Caco-2 (cell line): ENCODE data around the gene EVC2. TPM values are rescaled to one million over a fixed set of nuclear protein-coding genes. Genes with fewer than 3 reads are reported as not detected.
A peak's percentile ranks its signal among the peaks of the same experiment; 100 is the strongest.

Source experiments
- BruUV-seq: library from RNA; stranded (reverse); fragments of 400-500 nt; replicated peaks from 2 replicates; lab custom pipeline; 2021; lab: Mats Ljungman, UMichigan
- CTCF ChIA-PET: fragments of 300-600 bp; sonication (Branson Sonifier 250); formaldehyde crosslinking; loops from one replicate; lab custom pipeline; 2022; ENCODE audit warnings: antibody characterized with exemption; lab: Charles Lee
- POLR2A ChIA-PET: fragments of 300-600 bp; sonication (Branson Sonifier 250); formaldehyde crosslinking; loops from one replicate; lab custom pipeline; 2022; ENCODE audit warnings: antibody characterized with exemption; lab: Charles Lee
- DNase-seq, 2 experiments: peaks; one replicate each; pipeline versions ENCODE4 v3.0.0 to v3.0.0-alpha.2; 2020 to 2022
- H3K27me3 ChIP-seq: replicated peaks from 2 replicates; pipeline ENCODE4 v1.6.0; 2011; ENCODE audit warnings: low read length; ENCODE audit not compliant: control insufficient read depth, insufficient read depth
- H3K36me3 ChIP-seq: 2 replicates; pipeline ENCODE4 v1.5.1; 2011; ENCODE audit warnings: low read length; ENCODE audit not compliant: control insufficient read depth, insufficient read depth
- H3K4me1 ChIP-seq: fragments of 250-450 bp; sonication (Bioruptor Pico); 2 replicates; pipeline ENCODE4 v1.5.1; 2020; ENCODE audit warnings: mild to moderate bottlenecking
- H3K4me3 ChIP-seq: 2 replicates; pipeline ENCODE4 v1.5.1; 2011; ENCODE audit warnings: low read depth, mild to moderate bottlenecking, control low read depth, low read length
- H3K9me3 ChIP-seq: fragments of 250-450 bp; sonication (Bioruptor Pico); 2 replicates; pipeline ENCODE4 v1.5.1; 2020; ENCODE audit warnings: mild to moderate bottlenecking, moderate library complexity
- H3K27ac Mint-ChIP-seq: one replicate; pipeline ENCODE4 v1.8.0; 2022; ENCODE audit warnings: mixed read lengths; ENCODE audit not compliant: unreplicated experiment
- H3K27me3 Mint-ChIP-seq: one replicate; pipeline ENCODE4 v1.8.0; 2022; ENCODE audit warnings: mixed read lengths; ENCODE audit not compliant: insufficient read depth, unreplicated experiment
- H3K36me3 Mint-ChIP-seq: one replicate; pipeline ENCODE4 v1.8.0; 2022; ENCODE audit warnings: mild to moderate bottlenecking, mixed read lengths; ENCODE audit not compliant: insufficient read depth, unreplicated experiment
- H3K4me1 Mint-ChIP-seq: one replicate; pipeline ENCODE4 v1.8.0; 2022; ENCODE audit warnings: low read depth, mixed read lengths; ENCODE audit not compliant: unreplicated experiment
- H3K4me3 Mint-ChIP-seq: one replicate; pipeline ENCODE4 v1.8.0; 2022; ENCODE audit warnings: mild to moderate bottlenecking, moderate library complexity, mixed read lengths; ENCODE audit not compliant: unreplicated experiment
- H3K9me3 Mint-ChIP-seq: one replicate; pipeline ENCODE4 v1.8.0; 2022; ENCODE audit warnings: mixed read lengths; ENCODE audit not compliant: unreplicated experiment
- CTCF ChIP-seq, 2 experiments: fragments of 200-600 bp in 1 of 2; IDR thresholded peaks; 1 replicate in 1 of 2; 2 replicates in 1 of 2; pipeline versions ENCODE4 v1.5.1 to v1.8.0; 2011 to 2022; ENCODE audit warnings: antibody characterized with exemption in 1 of 2, control low read depth in 1 of 2, inconsistent platforms in 1 of 2, low read depth in 1 of 2, low read length in 1 of 2, mild to moderate bottlenecking in 1 of 2, moderate library complexity in 1 of 2; ENCODE audit not compliant: insufficient read depth in 1 of 2, severe bottlenecking in 1 of 2, unreplicated experiment in 1 of 2
- intact Hi-C: fragments of 100-400 bp; cut with micrococcal nuclease; formaldehyde crosslinking; loops from one replicate; pipeline ENCODE4 v1.10.0; 2022; ENCODE audit not compliant: unreplicated experiment
- total RNA-seq: library from RNA; stranded (reverse); gene quantifications from 2 replicates; pipeline ENCODE4 v1.2.3, GENCODE V29; 2022

The EVC2 gene
- total RNA-seq, 1 experiment from 2014 or later, result not detected

- H3K36me3 ChIP-seq, result no peaks in the 10 kb centered on the region
- Mint-ChIP-seq H3K4me1 (no peaks in the 10 kb centered on the region), H3K4me3 (no peak overlapping the region), H3K27me3 (no peaks in the 10 kb centered on the region), H3K9me3 (peaks cover 12% of the 10 kb centered on the region), H3K27ac (no peak overlapping the region), H3K36me3 (no peaks in the 10 kb centered on the region)
- POLR2A ChIA-PET, result no interaction called here
- no peaks in the 10 kb centered on the region for H3K27me3 ChIP-seq
- H3K4me1 ChIP-seq, result peaks cover 12% of the 10 kb centered on the region; the same call in 1 of the 2 replicates
- CTCF ChIA-PET, result interaction anchor here (0.6 kb wide), 1 partner anchor 733 kb away, joined by 5 read pairs; no protein-coding TSS in a partner anchor
- no peak for TF ChIP-seq CTCF (IDR thresholded peaks at IDR 0.05; ENCODE audit: insufficient read depth in 1 of 2, low read depth in 1 of 2, low read length in 1 of 2, severe bottlenecking in 1 of 2, unreplicated experiment in 1 of 2)
- H3K4me3 ChIP-seq, result no peak overlapping the region
- no peaks in the 10 kb centered on the region for H3K9me3 ChIP-seq
- DNase-seq, result no peak
- intact Hi-C loops, result no loop called here
- no TSS peak for BruUV-seq
Measured at GRCh38 chr4:5724377-5724776, 16.0 kb upstream of the EVC2 start.

- no TSS peak for BruUV-seq
- H3K27me3 ChIP-seq, result no peaks in the 10 kb centered on the region
- peaks cover 12% of the 10 kb centered on the region; the same call in 1 of the 2 replicates for H3K4me1 ChIP-seq
- H3K9me3 Mint-ChIP-seq, result peaks cover 20% of the 10 kb centered on the region
- H3K9me3 ChIP-seq, result no peaks in the 10 kb centered on the region
- no peaks in the 10 kb centered on the region for H3K27me3 Mint-ChIP-seq
- no peaks in the 10 kb centered on the region for H3K36me3 Mint-ChIP-seq
- peak; percentile 48 to 60 for DNase-seq
- H3K36me3 ChIP-seq, result no peaks in the 10 kb centered on the region
- intact Hi-C loops, result no loop called here
- TF ChIP-seq CTCF (IDR thresholded peaks at IDR 0.05; ENCODE audit: insufficient read depth in 1 of 2, low read depth in 1 of 2, low read length in 1 of 2, severe bottlenecking in 1 of 2, unreplicated experiment in 1 of 2), result no peak
- ChIA-PET POLR2A (no interaction called here), CTCF (no interaction called here)
- no peak overlapping the region for H3K4me3 Mint-ChIP-seq
- H3K4me3 ChIP-seq, result no peak overlapping the region
- H3K27ac Mint-ChIP-seq, result peak overlapping the region; percentile 63
- no peaks in the 10 kb centered on the region for H3K4me1 Mint-ChIP-seq
Measured at GRCh38 chr4:5722328-5722727, 14.0 kb upstream of the EVC2 start.

GRCh38 chr4:5721923-5722322 lies 13.6 kb upstream of the EVC2 start:
- Mint-ChIP-seq H3K9me3 (peaks cover 24% of the 10 kb centered on the region), H3K4me1 (no peaks in the 10 kb centered on the region), H3K27ac (peak overlapping the region; percentile 63), H3K4me3 (no peak overlapping the region), H3K27me3 (no peaks in the 10 kb centered on the region), H3K36me3 (no peaks in the 10 kb centered on the region)
- ChIA-PET POLR2A (no interaction called here), CTCF (no interaction called here)
- Histone ChIP-seq H3K27me3 (no peaks in the 10 kb centered on the region), H3K9me3 (no peaks in the 10 kb centered on the region), H3K36me3 (no peaks in the 10 kb centered on the region), H3K4me3 (no peak overlapping the region), H3K4me1 (peaks cover 12% of the 10 kb centered on the region; the same call in 1 of the 2 replicates)
- no peak for TF ChIP-seq CTCF (IDR thresholded peaks at IDR 0.05; ENCODE audit: insufficient read depth in 1 of 2, low read depth in 1 of 2, low read length in 1 of 2, severe bottlenecking in 1 of 2, unreplicated experiment in 1 of 2)
- intact Hi-C loops, result no loop called here
- DNase-seq, result no peak
- BruUV-seq, result no TSS peak
